K562 (cell line): ENCODE measurements around the gene S100A4. TPM values are rescaled to one million over a fixed set of nuclear protein-coding genes. Genes with fewer than 3 reads are reported as not detected.

Experiments used
- ATF7 ChIP-seq: fragments of 450-650 bp; IDR thresholded peaks from 2 replicates; pipeline ENCODE4 v1.7.1; 2014; ENCODE audit warnings: mild to moderate bottlenecking, moderate library complexity
- ETV1 ChIP-seq: fragments of 450-650 bp; conservative IDR thresholded peaks from 2 replicates; pipeline ENCODE4 v1.6.1; 2016; ENCODE audit warnings: missing genetic modification characterization, control low read depth, low read depth, missing compliant biosample characterization
- MAZ ChIP-seq, 2 experiments: fragments of 450-650 bp in 1 of 2; sonication (generic) in 1 of 2; formaldehyde crosslinking; IDR thresholded peaks in 1 of 2; conservative IDR thresholded peaks in 1 of 2; 2 replicates each; pipeline versions ENCODE4 v1.4.0 to v1.5.0; 2020; ENCODE audit warnings: mild to moderate bottlenecking in 1 of 2, missing genetic modification reagents in 1 of 2
- PHF8 ChIP-seq: fragments of 200-600 bp; sonication (generic); IDR thresholded peaks from 2 replicates; pipeline ENCODE4 v1.6.1; 2012; ENCODE audit warnings: mixed run types, mild to moderate bottlenecking, inconsistent platforms, low read length, moderate library complexity, borderline replicate concordance
- polyA plus RNA-seq, 8 experiments: library from polyadenylated mRNA; depleted of rRNA in 4 of 8; stranded (reverse) in 5 of 8; unstranded in 3 of 8; fragments of >200 nt; fragmentation: Nextera tagmentation in 2 of 8; fragmentation: Illumina TruSeq in 1 of 8; extraction: Ambion mirVana in 2 of 8; extraction: Trizol in 1 of 8; gene quantifications; 2 replicates each; pipeline versions ENCODE4 v1.2.1 to v1.2.3, GENCODE V29; 2011 to 2014; ENCODE audit warnings: inconsistent platforms in 1 of 8, missing spikeins in 1 of 8
- total RNA-seq, 7 experiments: library from RNA; depleted of rRNA in 6 of 7; stranded (reverse); fragments of >200 nt in 6 of 7; fragmentation: Illumina TruSeq in 2 of 7; extraction: Trizol in 2 of 7; gene quantifications; 2 replicates each; pipeline versions ENCODE4 v1.2.1 to v1.2.3, GENCODE V29; 2011 to 2021; ENCODE audit warnings: low replicate concordance in 1 of 7
- TF ChIP-seq, protein P1 (sequence below): fragments of 250-450 bp; sonication (Bioruptor Pico); IDR thresholded peaks from 2 replicates; pipeline ENCODE4 v1.8.0; 2021; ENCODE audit warnings: moderate library complexity, mild to moderate bottlenecking, inconsistent platforms
- TF ChIP-seq, protein P2 (sequence below): IDR thresholded peaks from 2 replicates; pipeline ENCODE4 v1.6.1; 2012; ENCODE audit warnings: low read depth, low read length, improper control_type of control experiment, borderline replicate concordance

The S100A4 gene
- total and polyA plus RNA-seq, 9 of the 15 experiments (the other 6 are each of a cell fraction or from before 2014, with no cell fraction given) = 3.7 to 20.1 (median 11.2) TPM

DNA sequence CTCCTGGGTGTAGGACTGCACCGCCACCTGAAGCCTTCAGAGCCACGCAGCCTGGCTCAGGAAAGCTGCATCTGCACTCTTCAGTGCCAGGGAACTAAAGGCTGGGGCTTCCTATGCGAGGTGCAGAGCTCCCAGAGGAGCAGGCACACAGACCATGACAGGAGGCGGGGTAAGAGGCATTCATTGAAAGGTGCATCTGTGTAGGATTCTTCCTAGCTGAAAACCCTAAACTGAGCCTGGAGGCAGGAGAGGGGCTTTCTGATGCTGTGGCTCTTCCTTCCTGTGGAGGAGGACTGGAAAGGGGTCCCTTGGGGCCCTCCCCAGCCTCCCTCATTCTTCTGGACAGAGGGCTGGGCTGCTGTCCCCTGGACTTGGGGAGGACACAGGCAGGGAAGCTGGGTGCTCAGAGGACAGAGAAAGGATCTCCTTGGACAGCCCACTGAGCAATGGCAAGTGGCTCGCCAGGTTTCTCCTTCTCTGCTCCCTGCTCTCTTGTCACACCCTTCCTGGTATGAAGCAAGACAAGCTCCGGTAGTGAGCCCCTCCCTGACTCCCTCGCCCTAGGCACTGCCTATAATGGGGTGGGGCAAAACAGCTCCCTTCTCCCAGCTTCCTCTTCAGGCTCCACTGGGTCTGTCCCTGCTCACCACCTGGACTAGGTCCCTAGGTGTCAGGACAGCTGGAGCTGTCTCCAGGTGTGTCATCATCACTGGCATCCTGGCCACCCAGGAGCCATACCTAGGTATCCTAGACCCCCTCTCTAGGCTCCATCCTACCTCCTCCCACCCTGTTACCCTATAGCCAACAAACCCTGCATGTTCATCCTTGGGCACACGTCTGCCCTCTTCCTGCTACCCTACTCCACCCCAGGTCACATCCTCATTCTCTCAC lies 29.9 kb downstream of the S100A4 start (continued):
- TF ChIP-seq, protein P1, sequence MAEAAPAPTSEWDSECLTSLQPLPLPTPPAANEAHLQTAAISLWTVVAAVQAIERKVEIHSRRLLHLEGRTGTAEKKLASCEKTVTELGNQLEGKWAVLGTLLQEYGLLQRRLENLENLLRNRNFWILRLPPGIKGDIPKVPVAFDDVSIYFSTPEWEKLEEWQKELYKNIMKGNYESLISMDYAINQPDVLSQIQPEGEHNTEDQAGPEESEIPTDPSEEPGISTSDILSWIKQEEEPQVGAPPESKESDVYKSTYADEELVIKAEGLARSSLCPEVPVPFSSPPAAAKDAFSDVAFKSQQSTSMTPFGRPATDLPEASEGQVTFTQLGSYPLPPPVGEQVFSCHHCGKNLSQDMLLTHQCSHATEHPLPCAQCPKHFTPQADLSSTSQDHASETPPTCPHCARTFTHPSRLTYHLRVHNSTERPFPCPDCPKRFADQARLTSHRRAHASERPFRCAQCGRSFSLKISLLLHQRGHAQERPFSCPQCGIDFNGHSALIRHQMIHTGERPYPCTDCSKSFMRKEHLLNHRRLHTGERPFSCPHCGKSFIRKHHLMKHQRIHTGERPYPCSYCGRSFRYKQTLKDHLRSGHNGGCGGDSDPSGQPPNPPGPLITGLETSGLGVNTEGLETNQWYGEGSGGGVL (CRISPR knock-in tag) = no peak
- TF ChIP-seq PHF8 = peak; percentile 39; the same call in 1 of the 2 replicates
- peak in 1 of 2 experiments; percentile 56; a peak in 1 of 4 replicates for TF ChIP-seq MAZ (CRISPR knock-in tag; conservative IDR thresholded peaks at IDR 0.05 in 1 of 2, IDR thresholded peaks at IDR 0.05 in 1 of 2)
- TF ChIP-seq ATF7 = peak; percentile 13; the same call in 1 of the 2 replicates
- TF ChIP-seq ETV1 (tag) = peak; percentile 51
- TF ChIP-seq, protein P2, sequence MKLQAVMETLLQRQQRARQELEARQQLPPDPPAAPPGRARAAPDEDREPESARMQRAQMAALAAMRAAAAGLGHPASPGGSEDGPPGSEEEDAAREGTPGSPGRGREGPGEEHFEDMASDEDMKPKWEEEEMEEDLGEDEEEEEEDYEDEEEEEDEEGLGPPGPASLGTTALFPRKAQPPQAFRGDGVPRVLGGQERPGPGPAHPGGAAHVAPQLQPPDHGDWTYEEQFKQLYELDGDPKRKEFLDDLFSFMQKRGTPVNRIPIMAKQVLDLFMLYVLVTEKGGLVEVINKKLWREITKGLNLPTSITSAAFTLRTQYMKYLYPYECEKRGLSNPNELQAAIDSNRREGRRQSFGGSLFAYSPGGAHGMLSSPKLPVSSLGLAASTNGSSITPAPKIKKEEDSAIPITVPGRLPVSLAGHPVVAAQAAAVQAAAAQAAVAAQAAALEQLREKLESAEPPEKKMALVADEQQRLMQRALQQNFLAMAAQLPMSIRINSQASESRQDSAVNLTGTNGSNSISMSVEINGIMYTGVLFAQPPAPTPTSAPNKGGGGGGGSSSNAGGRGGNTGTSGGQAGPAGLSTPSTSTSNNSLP = no peak
